IPS DF 4.7 (cell line): ENCODE measurements around the gene PRR29.
"Not testable (repeated sequence)": the region's sequence is repeated elsewhere in the genome, so short reads cannot be mapped to it uniquely, and the experiment has no call there.

ENCODE experiments used
- DNase-seq: peaks from one replicate; pipeline ENCODE4 v3.0.0-alpha.2; 2013; ENCODE audit warnings: low spot score; ENCODE audit errors: extremely low read depth

The PRR29 gene

GRCh38 chr17:63996430-63997182 lies 1.5 kb upstream of the PRR29 start:
- DNase-seq, result no peak

- no peak for DNase-seq
Observed at GRCh38 chr17:63997341-63998048, 656 bp upstream of the PRR29 start.

GRCh38 chr17:63998721-63999679 lies 849 bp downstream of the PRR29 start:
- DNase-seq, result no peak

GRCh38 chr17:63999680-64000531 lies 1.8 kb downstream of the PRR29 start:
- no peak for DNase-seq

- DNase-seq, result no peak
Observed at GRCh38 chr17:64001091-64001579, 3.0 kb downstream of the PRR29 start.

GRCh38 chr17:64001763-64002529 lies 3.8 kb downstream of the PRR29 start:
- DNase-seq, result no peak

GRCh38 chr17:64002658-64003525 lies 4.7 kb downstream of the PRR29 start:
- no peak for DNase-seq

GRCh38 chr17:64003526-64004121 lies 5.5 kb downstream of the PRR29 start:
- no peak for DNase-seq

- no peak for DNase-seq
Observed at GRCh38 chr17:64004218-64004770, 6.1 kb downstream of the PRR29 start.

GRCh38 chr17:64004903-64005733 lies 7.0 kb downstream of the PRR29 start:
- no peak for DNase-seq

- no peak for DNase-seq
Observed at GRCh38 chr17:64005734-64006167, 7.6 kb downstream of the PRR29 start.

- no peak for DNase-seq
Observed at GRCh38 chr17:64006361-64007088, 8.4 kb downstream of the PRR29 start.

- not testable (repeated sequence) for DNase-seq
Observed at GRCh38 chr17:64007089-64007837, 9.1 kb downstream of the PRR29 start.

GRCh38 chr17:64007838-64008282 lies 9.7 kb downstream of the PRR29 start:
- DNase-seq, result no peak

- DNase-seq, result no peak
Observed at GRCh38 chr17:64008346-64008745, 10.2 kb downstream of the PRR29 start.

GRCh38 chr17:64008830-64009229 lies 10.7 kb downstream of the PRR29 start:
- DNase-seq, result no peak
